ENCODE results near the gene KIF25.
"Not testable (repeated sequence)": the region's sequence is repeated elsewhere in the genome, so short reads cannot be mapped to it uniquely, and the experiment has no call there.

KIF25 gene

GRCh38 chr6:167965592-167966539 lies 31.6 kb upstream of the KIF25 start:
- no peaks in the 10 kb centered on the region for H3K9me3 ChIP-seq (ENCODE audit: control insufficient read depth, insufficient read depth, low read length)
- no peaks in the 10 kb centered on the region for H3K4me1 ChIP-seq (ENCODE audit: insufficient read depth, low read length)
- H3K9ac ChIP-seq (ENCODE audit: low read depth, low read length), result no peak overlapping the region
- H3K36me3 ChIP-seq (ENCODE audit: insufficient read depth, low read length), result peaks cover 12% of the 10 kb centered on the region

DNA sequence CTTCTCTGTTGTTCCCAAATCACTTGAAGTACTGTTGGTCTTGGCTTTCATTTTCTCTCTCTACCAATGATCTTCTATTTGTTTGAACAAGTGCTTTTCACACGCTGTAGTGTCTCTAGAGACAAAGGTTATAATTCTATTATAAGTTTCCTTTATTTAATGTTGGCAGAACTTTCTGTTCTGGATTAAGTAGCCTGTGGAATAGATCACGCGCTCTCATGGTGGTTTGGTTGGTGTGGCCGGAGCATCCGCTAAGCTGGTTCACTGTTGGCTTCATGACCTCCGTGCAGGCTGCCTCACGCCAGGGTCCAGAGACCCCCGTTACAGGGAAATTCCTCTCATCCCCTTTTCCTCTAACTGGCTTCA lies 30.9 kb upstream of the KIF25 start:
- Histone ChIP-seq H3K36me3 (ENCODE audit: insufficient read depth, low read length) (peaks cover 12% of the 10 kb centered on the region), H3K9ac (ENCODE audit: low read depth, low read length) (no peak overlapping the region), H3K9me3 (ENCODE audit: control insufficient read depth, insufficient read depth, low read length) (no peaks in the 10 kb centered on the region), H3K4me1 (ENCODE audit: insufficient read depth, low read length) (no peaks in the 10 kb centered on the region)

GRCh38 chr6:167968091-167968490 lies 29.4 kb upstream of the KIF25 start:
- Histone ChIP-seq H3K9me3 (ENCODE audit: control insufficient read depth, insufficient read depth, low read length) (no peaks in the 10 kb centered on the region), H3K9ac (ENCODE audit: low read depth, low read length) (no peak overlapping the region), H3K4me1 (ENCODE audit: insufficient read depth, low read length) (peaks cover 8% of the 10 kb centered on the region; the same call in 1 of the 2 replicates), H3K36me3 (ENCODE audit: insufficient read depth, low read length) (peaks cover 12% of the 10 kb centered on the region)

GRCh38 chr6:167970230-167970629 lies 27.2 kb upstream of the KIF25 start:
- H3K36me3 ChIP-seq (ENCODE audit: insufficient read depth, low read length), result peaks cover 12% of the 10 kb centered on the region
- no peaks in the 10 kb centered on the region for H3K9me3 ChIP-seq (ENCODE audit: control insufficient read depth, insufficient read depth, low read length)
- H3K9ac ChIP-seq (ENCODE audit: low read depth, low read length), result no peak overlapping the region
- H3K4me1 ChIP-seq (ENCODE audit: insufficient read depth, low read length), result peaks cover 15% of the 10 kb centered on the region

DNA sequence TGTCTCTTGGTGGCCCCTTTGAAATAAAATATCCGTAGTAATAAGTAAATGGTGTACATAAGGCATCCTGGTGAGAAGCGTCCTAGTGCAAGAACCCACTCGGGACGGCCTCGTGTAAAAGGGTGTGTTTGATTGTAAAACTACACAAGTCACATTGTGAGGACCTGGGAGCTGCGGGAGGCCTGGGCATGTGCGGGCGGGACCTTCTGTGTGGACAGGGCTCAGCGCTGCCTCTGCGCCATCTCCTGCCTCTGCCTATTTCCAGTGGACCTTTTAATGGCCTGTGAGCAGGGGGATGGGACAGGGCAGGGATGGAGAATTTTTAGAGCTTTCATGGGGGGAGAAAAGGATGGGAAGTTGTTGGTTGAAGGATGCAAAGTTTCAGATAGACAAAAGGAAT lies 25.3 kb upstream of the KIF25 start:
- Histone ChIP-seq H3K36me3 (ENCODE audit: insufficient read depth, low read length) (peaks cover 8% of the 10 kb centered on the region; the same call in 1 of the 2 replicates), H3K9me3 (ENCODE audit: control insufficient read depth, insufficient read depth, low read length) (no peaks in the 10 kb centered on the region), H3K4me1 (ENCODE audit: insufficient read depth, low read length) (peaks cover 15% of the 10 kb centered on the region), H3K9ac (ENCODE audit: low read depth, low read length) (no peak overlapping the region)

- H3K36me3 ChIP-seq (ENCODE audit: insufficient read depth, low read length), result peaks cover 8% of the 10 kb centered on the region; the same call in 1 of the 2 replicates
Measured at GRCh38 chr6:167973148-167973885, 24.2 kb upstream of the KIF25 start.

DNA sequence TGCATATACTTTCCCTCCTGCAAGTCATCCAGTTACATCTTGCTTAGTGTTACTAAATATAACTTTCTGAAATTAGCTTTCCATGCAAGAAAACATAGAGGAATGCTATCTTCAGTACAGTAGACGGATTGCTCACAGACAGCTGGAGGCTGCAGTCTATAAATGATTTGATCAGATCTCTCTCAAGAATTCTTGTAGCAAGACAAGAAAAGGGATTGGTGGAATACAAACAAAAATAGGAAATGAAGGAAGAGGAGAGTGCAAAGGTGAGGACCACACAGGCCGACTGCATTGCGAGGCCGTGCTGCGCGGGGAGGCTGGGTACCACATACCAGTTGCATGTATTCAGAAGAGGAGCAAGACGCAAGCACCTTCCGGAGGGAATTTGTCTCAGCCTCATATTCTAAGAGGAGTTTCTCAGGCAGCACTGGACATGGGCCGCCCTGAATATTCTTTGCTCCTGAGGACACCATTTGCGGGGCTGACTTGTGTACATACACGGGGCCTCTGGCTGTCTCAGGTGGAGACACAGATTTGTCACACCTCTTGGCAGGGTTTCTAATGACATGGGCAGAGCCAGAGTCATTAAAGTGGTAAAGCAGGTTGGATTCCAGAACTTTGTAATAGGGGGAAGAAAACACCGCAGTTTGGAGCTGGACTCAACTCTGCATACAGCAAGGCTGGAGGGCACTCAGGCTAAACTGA lies 22.7 kb upstream of the KIF25 start:
- Histone ChIP-seq H3K9ac (ENCODE audit: low read depth, low read length) (no peak overlapping the region), H3K4me1 (ENCODE audit: insufficient read depth, low read length) (peaks cover 15% of the 10 kb centered on the region), H3K36me3 (ENCODE audit: insufficient read depth, low read length) (0 out of 2 replicates have a peak, but pooled peaks cover 1% of the 10 kb centered on the region), H3K9me3 (ENCODE audit: control insufficient read depth, insufficient read depth, low read length) (no peaks in the 10 kb centered on the region)

More at GRCh38 chr6:167973148-167973885, 24.2 kb upstream of the KIF25 start:
- no peak overlapping the region for H3K9ac ChIP-seq (ENCODE audit: low read depth, low read length)
- peaks cover 15% of the 10 kb centered on the region for H3K4me1 ChIP-seq (ENCODE audit: insufficient read depth, low read length)
- H3K9me3 ChIP-seq (ENCODE audit: control insufficient read depth, insufficient read depth, low read length), result no peaks in the 10 kb centered on the region

- Histone ChIP-seq H3K4me1 (ENCODE audit: insufficient read depth, low read length) (peaks cover 15% of the 10 kb centered on the region), H3K9ac (ENCODE audit: low read depth, low read length) (no peak overlapping the region), H3K36me3 (ENCODE audit: insufficient read depth, low read length) (no peaks in the 10 kb centered on the region), H3K9me3 (ENCODE audit: control insufficient read depth, insufficient read depth, low read length) (no peaks in the 10 kb centered on the region)
Measured at GRCh38 chr6:167975458-167975857, 22.0 kb upstream of the KIF25 start.

GRCh38 chr6:167976116-167976657 lies 21.3 kb upstream of the KIF25 start:
- not testable (repeated sequence) for H3K9me3 ChIP-seq (ENCODE audit: control insufficient read depth, insufficient read depth, low read length); H3K9ac ChIP-seq (ENCODE audit: low read depth, low read length); H3K36me3 ChIP-seq (ENCODE audit: insufficient read depth, low read length)
- peaks cover 15% of the 10 kb centered on the region for H3K4me1 ChIP-seq (ENCODE audit: insufficient read depth, low read length)

DNA sequence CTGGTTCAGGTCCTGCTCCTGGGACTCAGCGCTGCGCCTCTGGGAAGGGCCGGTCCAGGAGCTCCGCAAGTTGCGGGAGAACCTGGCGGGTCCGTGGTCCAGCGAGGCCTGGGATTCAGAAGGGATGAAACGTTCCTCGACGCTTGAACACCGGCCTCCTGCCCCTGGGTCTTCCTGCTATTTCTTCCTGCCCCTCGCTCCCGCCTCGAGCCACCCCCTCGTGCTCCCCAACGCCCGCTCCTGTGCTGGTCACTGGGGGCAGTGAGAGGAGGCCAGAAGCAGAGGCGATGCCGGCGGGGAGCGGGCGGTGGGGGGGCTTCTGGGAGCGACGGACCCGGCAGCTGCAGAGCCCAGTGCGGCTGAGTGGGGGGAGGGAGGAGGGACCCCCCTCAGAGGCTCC lies 20.8 kb upstream of the KIF25 start:
- H3K9ac ChIP-seq (ENCODE audit: low read depth, low read length), result no peak overlapping the region
- H3K9me3 ChIP-seq (ENCODE audit: control insufficient read depth, insufficient read depth, low read length), result no peaks in the 10 kb centered on the region
- H3K4me1 ChIP-seq (ENCODE audit: insufficient read depth, low read length), result peaks cover 15% of the 10 kb centered on the region
- no peaks in the 10 kb centered on the region for H3K36me3 ChIP-seq (ENCODE audit: insufficient read depth, low read length)

DNA sequence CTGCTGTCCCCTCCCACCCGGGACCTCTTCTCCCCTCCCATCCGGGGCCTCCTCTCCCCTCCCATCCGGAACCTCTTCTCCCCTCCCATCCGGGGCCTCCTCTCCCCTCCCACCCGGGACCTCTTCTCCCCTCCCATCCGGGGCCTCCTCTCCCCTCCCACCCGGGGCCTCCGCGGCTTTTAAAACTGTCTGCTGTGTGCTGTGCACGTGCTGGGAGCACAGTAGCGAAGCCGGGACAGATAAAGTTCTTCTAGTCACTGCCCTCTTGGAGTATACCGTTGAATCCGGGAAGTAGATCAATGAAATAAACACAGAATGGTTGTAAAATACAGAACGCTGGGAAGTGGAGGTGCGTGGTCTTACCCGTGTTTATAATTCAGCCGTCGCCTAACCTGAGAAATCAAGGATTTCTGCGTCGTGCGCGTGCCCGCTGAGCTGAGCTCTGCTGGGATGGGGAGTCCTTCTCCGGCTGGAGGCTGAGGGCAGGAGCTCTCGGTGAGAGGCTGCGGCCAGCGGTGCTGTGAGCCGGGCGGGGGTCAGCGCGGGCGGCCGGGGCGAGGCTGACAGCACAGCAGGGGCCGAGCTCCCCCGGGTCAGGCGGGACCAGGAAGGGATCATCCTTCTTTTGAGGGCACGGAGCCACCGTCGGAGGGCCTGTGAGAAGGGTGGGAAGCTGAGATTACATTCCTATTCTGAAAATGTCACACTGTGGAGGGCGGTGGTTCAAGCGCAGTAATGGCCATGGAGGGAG lies 19.6 kb upstream of the KIF25 start:
- H3K4me1 ChIP-seq (ENCODE audit: insufficient read depth, low read length), result peaks cover 9% of the 10 kb centered on the region

DNA sequence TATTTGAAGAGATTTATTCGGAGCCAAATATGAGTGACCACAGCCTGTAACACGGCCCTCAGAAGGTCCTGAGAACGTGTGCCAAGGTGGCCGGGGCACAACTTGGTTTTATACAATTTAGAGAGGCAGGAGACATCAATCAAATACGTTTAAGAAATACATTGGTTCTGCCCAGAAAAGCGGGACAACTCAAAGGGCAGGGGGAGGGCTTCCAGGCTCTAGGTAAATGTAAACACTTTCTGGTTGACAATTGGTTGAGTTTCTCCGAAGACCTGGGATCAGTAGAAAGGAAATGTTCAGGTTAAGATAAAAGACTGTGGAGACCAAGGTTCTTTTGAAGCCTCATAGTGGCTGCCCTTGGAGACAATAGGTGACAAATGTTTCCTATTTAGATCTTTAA lies 18.9 kb upstream of the KIF25 start:
- no peaks in the 10 kb centered on the region for H3K36me3 ChIP-seq (ENCODE audit: insufficient read depth, low read length)
- peaks cover 3% of the 10 kb centered on the region for H3K4me1 ChIP-seq (ENCODE audit: insufficient read depth, low read length)
- H3K9me3 ChIP-seq (ENCODE audit: control insufficient read depth, insufficient read depth, low read length), result no peaks in the 10 kb centered on the region
- H3K9ac ChIP-seq (ENCODE audit: low read depth, low read length), result no peak overlapping the region

More for the DNA sequence above, 19.6 kb upstream of the KIF25 start:
- H3K9ac ChIP-seq (ENCODE audit: low read depth, low read length), result no peak overlapping the region
- H3K9me3 ChIP-seq (ENCODE audit: control insufficient read depth, insufficient read depth, low read length), result no peaks in the 10 kb centered on the region
- H3K36me3 ChIP-seq (ENCODE audit: insufficient read depth, low read length), result no peaks in the 10 kb centered on the region

GRCh38 chr6:167979436-167980139 lies 17.9 kb upstream of the KIF25 start:
- H3K4me1 ChIP-seq (ENCODE audit: insufficient read depth, low read length), result no peaks in the 10 kb centered on the region; the same call in 1 of the 2 replicates
- H3K9ac ChIP-seq (ENCODE audit: low read depth, low read length), result no peak overlapping the region
- no peaks in the 10 kb centered on the region for H3K36me3 ChIP-seq (ENCODE audit: insufficient read depth, low read length)
- H3K9me3 ChIP-seq (ENCODE audit: control insufficient read depth, insufficient read depth, low read length), result no peaks in the 10 kb centered on the region

Data from ES-I3 (cell line).